DOHH2 (cell line): ENCODE data around the gene PPP4R2.

Experiments
- H3F3A ChIP-seq: fragments of 200-600 bp; sonication (generic), shearing (Covaris generic); 2 replicates; pipeline ENCODE4 v1.6.0; 2016; ENCODE audit warnings: antibody characterized with exemption, mild to moderate bottlenecking; ENCODE audit not compliant: control insufficient read depth, insufficient read depth
- H3K27ac ChIP-seq: fragments of 200-600 bp; sonication (generic); 2 replicates; pipeline ENCODE4 v1.5.1; 2014; ENCODE audit warnings: low read depth, mild to moderate bottlenecking, low read length, moderate library complexity
- H3K27me3 ChIP-seq: fragments of 200-600 bp; sonication (generic); 2 replicates; pipeline ENCODE4 v1.6.1; 2014; ENCODE audit warnings: mild to moderate bottlenecking, low read length, mixed read lengths; ENCODE audit not compliant: control insufficient read depth
- H3K36me3 ChIP-seq: fragments of 200-600 bp; sonication (generic); 2 replicates; pipeline ENCODE4 v1.6.1; 2014; ENCODE audit warnings: mild to moderate bottlenecking, low read length, moderate library complexity, mixed read lengths; ENCODE audit not compliant: control insufficient read depth
- H3K4me1 ChIP-seq: fragments of 200-600 bp; sonication (generic); 2 replicates; pipeline ENCODE4 v1.6.1; 2014; ENCODE audit warnings: mild to moderate bottlenecking, low read length, mixed read lengths; ENCODE audit not compliant: control insufficient read depth
- H3K4me2 ChIP-seq: fragments of 200-600 bp; sonication (generic); 2 replicates; pipeline ENCODE4 v1.6.0; 2014; ENCODE audit warnings: mild to moderate bottlenecking, low read length, moderate library complexity
- H3K4me3 ChIP-seq: fragments of 200-600 bp; sonication (generic); 2 replicates; pipeline ENCODE4 v1.5.1; 2014; ENCODE audit warnings: mild to moderate bottlenecking, low read length, mixed read lengths
- H3K79me2 ChIP-seq: fragments of 200-600 bp; sonication (generic); 2 replicates; pipeline ENCODE4 v1.6.1; 2014; ENCODE audit warnings: mild to moderate bottlenecking, low read length, mixed read lengths; ENCODE audit not compliant: control insufficient read depth
- H3K9me2 ChIP-seq: fragments of 200-600 bp; sonication (generic); replicated peaks from 2 replicates; pipeline ENCODE4 v1.6.1; 2014; ENCODE audit warnings: mild to moderate bottlenecking, low read length, mixed read lengths; ENCODE audit not compliant: control insufficient read depth
- H3K9me3 ChIP-seq: fragments of 200-600 bp; sonication (generic); 2 replicates; pipeline ENCODE4 v1.6.1; 2014; ENCODE audit warnings: antibody characterized with exemption, low read length, mixed read lengths; ENCODE audit not compliant: control insufficient read depth, insufficient read depth
- H4K20me1 ChIP-seq: fragments of 200-600 bp; sonication (generic); 2 replicates; pipeline ENCODE4 v1.6.0; 2014; ENCODE audit warnings: low read depth, mild to moderate bottlenecking, antibody characterized with exemption, low read length, moderate library complexity; ENCODE audit not compliant: control insufficient read depth, insufficient read depth
- EZH2phosphoT487 ChIP-seq: fragments of 200-600 bp; sonication (generic); IDR thresholded peaks from 2 replicates; pipeline ENCODE4 v1.6.1; 2017; ENCODE audit warnings: borderline replicate concordance, mild to moderate bottlenecking, antibody characterized with exemption, low read length, moderate library complexity, mixed read lengths
- TF ChIP-seq, protein P1 (sequence below): fragments of 200-600 bp; sonication (generic); IDR thresholded peaks from one replicate; pipeline ENCODE4 v1.5.1; 2014; ENCODE audit warnings: antibody characterized with exemption, mild to moderate bottlenecking, low read depth, low read length; ENCODE audit not compliant: poor library complexity, severe bottlenecking

Gene PPP4R2

DNA sequence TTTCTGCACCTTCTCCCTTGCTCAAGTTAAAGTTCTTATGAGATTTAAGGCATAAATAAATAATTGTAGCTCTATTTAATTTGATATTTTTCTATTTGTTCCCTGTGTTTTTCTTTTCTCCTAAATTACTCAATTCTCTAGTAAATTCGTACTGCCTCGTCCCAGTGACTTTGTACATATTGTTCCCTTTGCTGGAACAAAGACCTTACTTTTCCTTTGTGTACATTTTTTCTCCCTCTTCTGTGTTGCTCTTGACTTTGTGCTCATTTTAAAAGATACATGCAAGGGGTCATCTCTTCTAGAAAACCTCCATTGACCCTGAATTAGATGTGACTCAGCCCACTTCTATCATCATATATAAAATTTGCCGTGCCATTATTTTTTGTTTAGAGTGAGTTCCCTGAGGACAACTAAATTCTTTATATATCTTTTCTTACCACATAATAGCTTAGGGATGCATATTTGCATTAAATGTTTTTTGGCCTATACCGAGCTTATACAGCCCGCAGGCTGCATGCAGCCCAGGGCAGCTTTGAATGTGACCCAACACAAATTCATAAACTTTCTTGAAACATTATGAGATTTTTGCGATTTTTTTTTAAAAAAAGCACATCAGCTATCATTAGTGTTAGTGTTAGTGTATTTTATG lies 29.6 kb downstream of the PPP4R2 start:
- TF ChIP-seq, protein P1, sequence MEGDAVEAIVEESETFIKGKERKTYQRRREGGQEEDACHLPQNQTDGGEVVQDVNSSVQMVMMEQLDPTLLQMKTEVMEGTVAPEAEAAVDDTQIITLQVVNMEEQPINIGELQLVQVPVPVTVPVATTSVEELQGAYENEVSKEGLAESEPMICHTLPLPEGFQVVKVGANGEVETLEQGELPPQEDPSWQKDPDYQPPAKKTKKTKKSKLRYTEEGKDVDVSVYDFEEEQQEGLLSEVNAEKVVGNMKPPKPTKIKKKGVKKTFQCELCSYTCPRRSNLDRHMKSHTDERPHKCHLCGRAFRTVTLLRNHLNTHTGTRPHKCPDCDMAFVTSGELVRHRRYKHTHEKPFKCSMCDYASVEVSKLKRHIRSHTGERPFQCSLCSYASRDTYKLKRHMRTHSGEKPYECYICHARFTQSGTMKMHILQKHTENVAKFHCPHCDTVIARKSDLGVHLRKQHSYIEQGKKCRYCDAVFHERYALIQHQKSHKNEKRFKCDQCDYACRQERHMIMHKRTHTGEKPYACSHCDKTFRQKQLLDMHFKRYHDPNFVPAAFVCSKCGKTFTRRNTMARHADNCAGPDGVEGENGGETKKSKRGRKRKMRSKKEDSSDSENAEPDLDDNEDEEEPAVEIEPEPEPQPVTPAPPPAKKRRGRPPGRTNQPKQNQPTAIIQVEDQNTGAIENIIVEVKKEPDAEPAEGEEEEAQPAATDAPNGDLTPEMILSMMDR: no peak
- no peak for TF ChIP-seq EZH2phosphoT487
- H3K9me3 ChIP-seq: no peaks in the 10 kb centered on the region
- H3K27ac ChIP-seq: no peak overlapping the region
- peaks cover 100% of the 10 kb centered on the region for H3K79me2 ChIP-seq
- no peaks in the 10 kb centered on the region for H3K27me3 ChIP-seq
- H3K4me3 ChIP-seq: no peak overlapping the region
- no peaks in the 10 kb centered on the region for H3K9me2 ChIP-seq
- no peak overlapping the region for H3K4me2 ChIP-seq
- no peaks in the 10 kb centered on the region for H3K4me1 ChIP-seq
- H3K36me3 ChIP-seq: peaks cover 39% of the 10 kb centered on the region
- no peaks in the 10 kb centered on the region for H3F3A ChIP-seq
- H4K20me1 ChIP-seq: peaks cover 13% of the 10 kb centered on the region; the same call in 1 of the 2 replicates

DNA sequence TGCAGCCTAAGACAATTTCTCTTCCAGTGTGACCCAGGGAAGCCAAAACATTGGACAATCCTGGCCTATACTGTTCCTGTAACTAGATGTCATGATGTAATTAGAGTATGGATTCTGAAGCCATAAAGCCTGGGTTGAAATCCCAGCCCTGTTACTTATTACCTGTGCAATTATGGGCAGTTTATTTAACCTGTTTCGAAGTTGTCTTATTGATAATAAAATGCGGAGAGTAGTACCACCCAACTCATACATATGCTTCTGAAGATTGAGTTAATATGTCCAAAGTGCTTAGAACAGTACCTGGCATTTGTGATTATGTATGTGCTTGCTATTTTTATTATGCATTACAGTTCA lies 30.1 kb downstream of the PPP4R2 start:
- Histone ChIP-seq H3F3A (no peaks in the 10 kb centered on the region), H3K9me3 (no peaks in the 10 kb centered on the region), H3K4me3 (no peak overlapping the region), H3K36me3 (peaks cover 39% of the 10 kb centered on the region), H3K79me2 (peaks cover 100% of the 10 kb centered on the region), H3K27ac (no peak overlapping the region), H3K9me2 (no peaks in the 10 kb centered on the region), H3K27me3 (no peaks in the 10 kb centered on the region), H3K4me2 (no peak overlapping the region), H4K20me1 (peaks cover 16% of the 10 kb centered on the region; the same call in 1 of the 2 replicates), H3K4me1 (no peaks in the 10 kb centered on the region)
- TF ChIP-seq, protein P1: no peak
- no peak for TF ChIP-seq EZH2phosphoT487

DNA sequence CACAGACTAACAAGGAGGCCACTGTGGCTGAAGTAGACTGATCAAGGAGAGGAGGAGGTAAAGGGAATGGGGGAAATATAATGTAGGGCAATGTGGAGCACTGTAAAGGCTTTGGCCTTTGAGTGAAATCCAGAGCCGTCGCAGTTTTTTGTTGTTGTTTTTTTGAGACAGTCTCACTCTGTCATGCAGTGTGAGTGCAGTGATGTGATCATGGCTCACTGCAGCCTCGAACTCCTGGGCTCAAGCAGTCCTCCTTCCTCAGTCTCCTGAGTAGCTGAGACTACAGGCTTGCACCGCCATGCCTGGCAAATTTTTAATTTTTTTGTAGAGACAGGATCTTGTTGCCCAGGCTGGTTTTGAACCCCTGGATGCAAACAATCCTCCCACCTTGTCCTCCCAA lies 32.2 kb downstream of the PPP4R2 start:
- TF ChIP-seq, protein P1: no peak
- Histone ChIP-seq H3K9me3 (no peaks in the 10 kb centered on the region), H4K20me1 (peaks cover 15% of the 10 kb centered on the region), H3K4me2 (no peak overlapping the region), H3K4me1 (peaks cover 4% of the 10 kb centered on the region; the same call in 1 of the 2 replicates), H3F3A (no peaks in the 10 kb centered on the region), H3K27me3 (no peaks in the 10 kb centered on the region), H3K79me2 (peaks cover 100% of the 10 kb centered on the region), H3K9me2 (no peaks in the 10 kb centered on the region), H3K36me3 (peaks cover 38% of the 10 kb centered on the region), H3K4me3 (no peak overlapping the region), H3K27ac (no peak overlapping the region)

DNA sequence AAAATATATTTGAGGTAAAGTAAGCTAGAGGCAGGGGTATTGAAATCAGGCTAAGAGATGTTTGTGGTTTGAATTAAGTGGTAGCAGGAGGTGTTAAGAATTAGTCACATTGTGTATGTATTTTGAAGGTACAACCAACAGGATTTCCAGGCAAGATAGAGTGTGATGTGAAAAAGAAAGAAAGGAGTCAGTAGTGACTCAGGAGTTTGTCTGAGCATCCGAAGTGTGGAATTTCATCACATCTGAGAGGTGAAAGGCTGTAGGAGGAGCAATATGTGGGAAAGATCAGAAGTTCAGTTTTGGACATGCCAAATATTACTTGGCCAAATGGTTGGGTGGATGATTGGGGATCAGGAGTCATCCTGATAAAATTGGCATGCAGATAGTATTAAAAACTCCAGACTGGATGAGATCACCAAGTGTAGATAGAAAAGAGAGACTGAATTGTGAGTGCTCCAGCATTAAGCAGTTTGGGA lies 32.7 kb downstream of the PPP4R2 start:
- Histone ChIP-seq H3K36me3 (peaks cover 42% of the 10 kb centered on the region), H3K4me1 (peaks cover 9% of the 10 kb centered on the region; the same call in 1 of the 2 replicates), H3K4me3 (no peak overlapping the region), H3K4me2 (no peak overlapping the region), H3K79me2 (peaks cover 100% of the 10 kb centered on the region), H3K27ac (no peak overlapping the region), H4K20me1 (peaks cover 21% of the 10 kb centered on the region), H3K9me3 (no peaks in the 10 kb centered on the region), H3F3A (no peaks in the 10 kb centered on the region), H3K9me2 (no peaks in the 10 kb centered on the region), H3K27me3 (no peaks in the 10 kb centered on the region)
- TF ChIP-seq, protein P1: no peak
- TF ChIP-seq EZH2phosphoT487: no peak
